MM.1S (cell line): ENCODE data around the gene STX3.

Source experiments
- DNase-seq: peaks from one replicate; pipeline ENCODE4 v3.0.0-alpha.2; 2015
- H2AFZ ChIP-seq: fragments of 300-600 bp; sonication (generic); 2 replicates; pipeline ENCODE4 v1.6.0; 2016; ENCODE audit warnings: antibody characterized with exemption, low read length
- H3F3A ChIP-seq: fragments of 300-600 bp; sonication (generic); 2 replicates; pipeline ENCODE4 v1.6.1; 2016; ENCODE audit warnings: mild to moderate bottlenecking, antibody characterized with exemption, low read length, moderate library complexity, mixed read lengths; ENCODE audit not compliant: insufficient read depth
- H3K27ac ChIP-seq: fragments of 300-600 bp; sonication (generic); 2 replicates; pipeline ENCODE4 v1.5.1; 2016; ENCODE audit warnings: mild to moderate bottlenecking, low read length
- H3K27me3 ChIP-seq: fragments of 300-600 bp; sonication (generic); replicated peaks from 2 replicates; pipeline ENCODE4 v1.6.0; 2016; ENCODE audit warnings: low read length; ENCODE audit not compliant: insufficient read depth
- H3K36me3 ChIP-seq: fragments of 300-600 bp; sonication (generic); replicated peaks from 2 replicates; pipeline ENCODE4 v1.6.1; 2016; ENCODE audit warnings: mild to moderate bottlenecking, low read length, mixed read lengths; ENCODE audit not compliant: insufficient read depth
- H3K4me1 ChIP-seq: fragments of 300-600 bp; sonication (generic); 2 replicates; pipeline ENCODE4 v1.6.1; 2016; ENCODE audit warnings: low read length, mixed read lengths
- H3K4me2 ChIP-seq: fragments of 300-600 bp; sonication (generic); 2 replicates; pipeline ENCODE4 v1.6.0; 2016; ENCODE audit warnings: low read depth, low read length
- H3K4me3 ChIP-seq: fragments of 300-600 bp; sonication (generic); 2 replicates; pipeline ENCODE4 v1.5.1; 2016; ENCODE audit warnings: low read length, mixed read lengths
- H3K79me2 ChIP-seq: fragments of 300-600 bp; sonication (generic); 2 replicates; pipeline ENCODE4 v1.6.1; 2016; ENCODE audit warnings: mixed run types, low read length, mixed read lengths
- H3K9ac ChIP-seq: fragments of 300-600 bp; sonication (generic); 2 replicates; pipeline ENCODE4 v1.6.1; 2016; ENCODE audit warnings: low read length, mixed read lengths
- H3K9me2 ChIP-seq: fragments of 300-600 bp; sonication (generic); replicated peaks from 2 replicates; pipeline ENCODE4 v1.6.1; 2016; ENCODE audit warnings: mild to moderate bottlenecking, low read length, mixed read lengths; ENCODE audit not compliant: insufficient read depth
- H3K9me3 ChIP-seq: fragments of 300-600 bp; sonication (generic); replicated peaks from 2 replicates; pipeline ENCODE4 v1.6.1; 2016; ENCODE audit warnings: mild to moderate bottlenecking, low read length, mixed read lengths; ENCODE audit not compliant: insufficient read depth
- H4K20me1 ChIP-seq: fragments of 300-600 bp; sonication (generic); 2 replicates; pipeline ENCODE4 v1.6.1; 2016; ENCODE audit warnings: mild to moderate bottlenecking, low read length, moderate library complexity, mixed read lengths; ENCODE audit not compliant: insufficient read depth
- EZH2 ChIP-seq: fragments of 300-600 bp; sonication (generic); optimal IDR thresholded peaks from 2 replicates; pipeline ENCODE3; 2017; ENCODE audit warnings: low read depth, mild to moderate bottlenecking, antibody characterized with exemption, low read length, mixed read lengths
- EZH2phosphoT487 ChIP-seq: fragments of 300-600 bp; sonication (generic); IDR thresholded peaks from 2 replicates; pipeline ENCODE4 v1.6.1; 2018; ENCODE audit warnings: antibody characterized with exemption, low read length
- TF ChIP-seq, protein P1 (sequence below): fragments of 300-600 bp; sonication (generic); IDR thresholded peaks from 2 replicates; pipeline ENCODE4 v1.5.1; 2016; ENCODE audit warnings: antibody characterized with exemption, low read length, mixed read lengths

Gene STX3

DNA sequence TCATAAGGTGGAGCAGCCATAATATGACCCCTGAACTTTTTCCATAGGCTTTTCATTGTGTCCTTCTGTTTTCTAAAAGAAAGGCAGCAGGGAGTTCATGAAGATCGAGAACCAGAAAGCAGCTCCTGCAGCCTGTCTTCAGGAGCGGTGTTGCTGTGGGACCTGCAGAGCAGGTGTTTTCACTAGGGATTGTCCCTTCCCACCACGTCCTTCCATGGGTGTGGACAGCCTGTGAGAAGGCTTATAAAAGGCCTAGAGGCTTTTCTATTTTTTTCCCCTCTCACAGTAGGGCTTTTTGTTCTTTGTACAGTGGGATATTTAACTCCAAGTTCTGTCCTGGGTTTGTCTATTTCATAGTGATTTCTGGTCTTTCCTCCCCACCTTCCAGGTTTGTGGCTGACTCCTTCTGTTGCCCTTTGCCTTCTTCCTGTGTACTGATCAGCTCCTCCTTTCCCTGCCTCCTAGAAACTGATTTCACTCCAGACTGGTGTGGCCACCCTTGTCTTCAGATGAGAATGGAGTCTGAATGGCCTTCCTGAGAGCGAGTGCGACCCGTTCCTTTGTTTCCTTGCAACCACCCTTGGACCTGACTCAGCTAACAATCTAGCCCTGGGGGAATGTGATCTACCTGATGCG is 45.3 kb downstream of the STX3 start:
- Histone ChIP-seq H3F3A (peaks cover 3% of the 10 kb centered on the region; the same call in 1 of the 2 replicates), H3K9me3 (no peaks in the 10 kb centered on the region), H3K4me1 (peaks cover 8% of the 10 kb centered on the region; the same call in 1 of the 2 replicates), H3K4me3 (no peak overlapping the region), H3K27ac (no peak overlapping the region), H3K79me2 (no peaks in the 10 kb centered on the region), H3K27me3 (no peaks in the 10 kb centered on the region), H3K9ac (no peak overlapping the region), H3K9me2 (no peaks in the 10 kb centered on the region), H2AFZ (no peak overlapping the region), H3K4me2 (no peak overlapping the region), H3K36me3 (no peaks in the 10 kb centered on the region; the same call in 1 of the 2 replicates), H4K20me1 (no peaks in the 10 kb centered on the region)
- TF ChIP-seq EZH2phosphoT487 = no peak
- TF ChIP-seq, protein P1, sequence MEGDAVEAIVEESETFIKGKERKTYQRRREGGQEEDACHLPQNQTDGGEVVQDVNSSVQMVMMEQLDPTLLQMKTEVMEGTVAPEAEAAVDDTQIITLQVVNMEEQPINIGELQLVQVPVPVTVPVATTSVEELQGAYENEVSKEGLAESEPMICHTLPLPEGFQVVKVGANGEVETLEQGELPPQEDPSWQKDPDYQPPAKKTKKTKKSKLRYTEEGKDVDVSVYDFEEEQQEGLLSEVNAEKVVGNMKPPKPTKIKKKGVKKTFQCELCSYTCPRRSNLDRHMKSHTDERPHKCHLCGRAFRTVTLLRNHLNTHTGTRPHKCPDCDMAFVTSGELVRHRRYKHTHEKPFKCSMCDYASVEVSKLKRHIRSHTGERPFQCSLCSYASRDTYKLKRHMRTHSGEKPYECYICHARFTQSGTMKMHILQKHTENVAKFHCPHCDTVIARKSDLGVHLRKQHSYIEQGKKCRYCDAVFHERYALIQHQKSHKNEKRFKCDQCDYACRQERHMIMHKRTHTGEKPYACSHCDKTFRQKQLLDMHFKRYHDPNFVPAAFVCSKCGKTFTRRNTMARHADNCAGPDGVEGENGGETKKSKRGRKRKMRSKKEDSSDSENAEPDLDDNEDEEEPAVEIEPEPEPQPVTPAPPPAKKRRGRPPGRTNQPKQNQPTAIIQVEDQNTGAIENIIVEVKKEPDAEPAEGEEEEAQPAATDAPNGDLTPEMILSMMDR = no peak
- TF ChIP-seq EZH2 = no peak
- no peak for DNase-seq

DNA sequence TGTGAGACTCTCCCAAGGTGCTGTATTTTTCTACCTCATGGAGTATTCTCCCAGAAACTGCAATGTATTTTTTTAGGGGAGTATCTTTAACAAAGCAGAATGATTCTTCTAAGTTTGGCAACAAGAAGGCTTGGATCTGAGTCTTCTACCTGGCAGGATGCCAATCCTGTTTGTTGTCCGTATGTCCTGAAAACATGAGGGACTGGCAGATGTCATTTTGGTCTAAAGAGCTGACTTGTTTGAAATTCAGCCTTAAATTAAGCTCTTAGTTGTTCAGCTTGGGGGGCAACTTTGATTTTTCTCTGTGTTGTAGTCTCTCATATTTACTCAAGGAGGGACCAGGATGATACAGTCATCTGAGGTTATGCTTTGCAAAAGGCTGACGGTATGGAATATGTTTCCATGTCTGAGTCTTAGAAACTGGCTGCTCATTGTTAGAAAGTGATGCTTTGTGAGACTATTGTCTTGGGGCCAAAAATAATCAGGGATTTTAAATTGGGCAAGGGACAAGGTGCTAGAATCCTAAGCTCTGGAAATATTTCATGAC is 46.1 kb downstream of the STX3 start:
- Histone ChIP-seq H3K27me3 (no peaks in the 10 kb centered on the region), H3K27ac (no peak overlapping the region), H3K9ac (no peak overlapping the region), H2AFZ (no peak overlapping the region), H3K9me2 (no peaks in the 10 kb centered on the region), H3F3A (peaks cover 3% of the 10 kb centered on the region; the same call in 1 of the 2 replicates), H3K4me3 (no peak overlapping the region), H3K9me3 (no peaks in the 10 kb centered on the region), H3K4me2 (no peak overlapping the region), H3K79me2 (no peaks in the 10 kb centered on the region), H4K20me1 (no peaks in the 10 kb centered on the region), H3K36me3 (peaks cover under 1% of the 10 kb centered on the region; the same call in 1 of the 2 replicates), H3K4me1 (peaks cover 8% of the 10 kb centered on the region; the same call in 1 of the 2 replicates)
- TF ChIP-seq EZH2 = no peak
- no peak for TF ChIP-seq EZH2phosphoT487
- TF ChIP-seq, protein P1 = no peak
- no peak for DNase-seq

DNA sequence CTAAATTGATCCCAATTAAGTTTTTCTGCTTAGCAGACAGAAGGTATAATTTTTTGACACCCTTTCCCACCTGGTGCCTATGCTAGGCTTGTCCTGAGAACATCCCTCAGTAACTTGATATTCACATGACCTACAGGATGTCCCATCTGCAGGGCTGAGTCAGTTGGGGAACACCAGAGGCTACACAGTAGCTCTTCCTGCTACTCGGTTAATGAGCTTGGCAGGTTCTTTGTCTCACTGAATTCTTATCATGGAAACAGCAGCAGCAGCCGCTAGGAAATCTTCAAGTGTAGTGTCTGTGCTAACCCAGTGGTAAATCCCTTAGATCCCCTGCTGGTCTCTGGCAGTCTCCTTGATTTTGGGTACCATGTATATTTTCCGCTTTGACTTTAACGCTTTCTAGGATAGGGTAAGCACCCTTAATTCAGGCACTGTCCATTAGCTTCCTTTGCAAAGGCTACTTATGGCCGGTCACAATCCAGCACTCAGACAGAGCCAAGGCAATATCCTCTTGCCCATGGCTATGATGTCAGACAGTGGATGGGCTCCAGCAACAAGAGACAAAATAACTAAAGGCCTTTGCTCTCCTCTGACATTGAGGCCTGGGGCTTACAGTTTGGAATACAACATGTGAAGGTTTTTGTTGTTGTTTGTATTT is 46.9 kb downstream of the STX3 start:
- no peak overlapping the region for H3K4me2 ChIP-seq
- no peak for TF ChIP-seq EZH2
- no peak for TF ChIP-seq EZH2phosphoT487
- TF ChIP-seq, protein P1 = no peak
- H3K4me1 ChIP-seq = peaks cover 8% of the 10 kb centered on the region; the same call in 1 of the 2 replicates
- no peaks in the 10 kb centered on the region for H3K9me3 ChIP-seq
- H2AFZ ChIP-seq = no peak overlapping the region
- H3K9ac ChIP-seq = no peak overlapping the region
- no peaks in the 10 kb centered on the region for H3K27me3 ChIP-seq
- H3K36me3 ChIP-seq = peaks cover 7% of the 10 kb centered on the region; the same call in 1 of the 2 replicates
- no peaks in the 10 kb centered on the region for H4K20me1 ChIP-seq
- no peaks in the 10 kb centered on the region for H3K9me2 ChIP-seq
- no peak overlapping the region for H3K27ac ChIP-seq
- H3K79me2 ChIP-seq = 0 out of 2 replicates have a peak, but pooled peaks cover 3% of the 10 kb centered on the region
- peaks cover 3% of the 10 kb centered on the region; the same call in 1 of the 2 replicates for H3F3A ChIP-seq
- no peak overlapping the region for H3K4me3 ChIP-seq
- DNase-seq = no peak
